ENCODE data around the gene ODF4. TPM values are rescaled to one million over a fixed set of nuclear protein-coding genes. Genes with fewer than 3 reads are reported as not detected.

ODF4 gene
- total RNA-seq, 1 experiment from 2014 or later: not detected

GRCh38 chr17:8320990-8321389 lies 18.6 kb upstream of the ODF4 start:
- no peak for TF ChIP-seq CTCF (conservative IDR thresholded peaks at IDR 0.05; ENCODE audit: low read depth, low read length)
- no peak for TF ChIP-seq EZH2 (IDR thresholded peaks at IDR 0.05; ENCODE audit: borderline replicate concordance, low read depth, low read length, poor library complexity, severe bottlenecking)
- Histone ChIP-seq H3K36me3 (ENCODE audit: insufficient read depth, low read length, poor library complexity, severe bottlenecking) (no peaks in the 10 kb centered on the region), H3K9me3 (ENCODE audit: low read depth, low read length, poor library complexity, severe bottlenecking) (no peaks in the 10 kb centered on the region), H3K4me3 (ENCODE audit: low read depth, low read length, poor library complexity, severe bottlenecking) (no peak overlapping the region), H3K27ac (ENCODE audit: low read depth, low read length, poor library complexity, severe bottlenecking) (no peak overlapping the region), H3K27me3 (replicated peaks; ENCODE audit: insufficient read depth, low read depth, low read length, poor library complexity) (peaks cover 7% of the 10 kb centered on the region), H3K4me1 (ENCODE audit: insufficient read depth, low read length, poor library complexity, severe bottlenecking) (no peaks in the 10 kb centered on the region)
- DNase-seq (ENCODE audit: low spot score): no peak
- POLR2A ChIA-PET (ENCODE audit: low non-redundant PET): no interaction called here
- CTCF ChIA-PET: interaction anchor here (0.6 kb wide), 1 partner anchor 227 kb away, joined by 3 read pairs; no protein-coding TSS in a partner anchor
- intact Hi-C loops (cut with micrococcal nuclease; ENCODE audit: unreplicated experiment): no loop called here
- no TSS peak for BruUV-seq (replicated peaks)

GRCh38 chr17:8322061-8322460 lies 17.6 kb upstream of the ODF4 start:
- Histone ChIP-seq H3K27ac (ENCODE audit: low read depth, low read length, poor library complexity, severe bottlenecking) (no peak overlapping the region), H3K27me3 (replicated peaks; ENCODE audit: insufficient read depth, low read depth, low read length, poor library complexity) (no peaks in the 10 kb centered on the region), H3K36me3 (ENCODE audit: insufficient read depth, low read length, poor library complexity, severe bottlenecking) (no peaks in the 10 kb centered on the region), H3K4me3 (ENCODE audit: low read depth, low read length, poor library complexity, severe bottlenecking) (no peak overlapping the region), H3K4me1 (ENCODE audit: insufficient read depth, low read length, poor library complexity, severe bottlenecking) (no peaks in the 10 kb centered on the region), H3K9me3 (ENCODE audit: low read depth, low read length, poor library complexity, severe bottlenecking) (no peaks in the 10 kb centered on the region)
- ChIA-PET POLR2A (ENCODE audit: low non-redundant PET) (no interaction called here), CTCF (no interaction called here)
- no TSS peak for BruUV-seq (replicated peaks)
- intact Hi-C loops (cut with micrococcal nuclease; ENCODE audit: unreplicated experiment): no loop called here
- TF ChIP-seq EZH2 (IDR thresholded peaks at IDR 0.05; ENCODE audit: borderline replicate concordance, low read depth, low read length, poor library complexity, severe bottlenecking) (no peak), CTCF (conservative IDR thresholded peaks at IDR 0.05; ENCODE audit: low read depth, low read length) (no peak)
- DNase-seq (ENCODE audit: low spot score): no peak

- TF ChIP-seq EZH2 (IDR thresholded peaks at IDR 0.05; ENCODE audit: borderline replicate concordance, low read depth, low read length, poor library complexity, severe bottlenecking): no peak
- no peak for TF ChIP-seq CTCF (conservative IDR thresholded peaks at IDR 0.05; ENCODE audit: low read depth, low read length)
- H3K36me3 ChIP-seq (ENCODE audit: insufficient read depth, low read length, poor library complexity, severe bottlenecking): no peaks in the 10 kb centered on the region
- DNase-seq (ENCODE audit: low spot score): no peak
- no TSS peak for BruUV-seq (replicated peaks)
- intact Hi-C loops (cut with micrococcal nuclease; ENCODE audit: unreplicated experiment): no loop called here
- ChIA-PET POLR2A (ENCODE audit: low non-redundant PET) (no interaction called here), CTCF (no interaction called here)
- no peaks in the 10 kb centered on the region for H3K4me1 ChIP-seq (ENCODE audit: insufficient read depth, low read length, poor library complexity, severe bottlenecking)
- H3K9me3 ChIP-seq (ENCODE audit: low read depth, low read length, poor library complexity, severe bottlenecking): no peaks in the 10 kb centered on the region
- no peak overlapping the region for H3K4me3 ChIP-seq (ENCODE audit: low read depth, low read length, poor library complexity, severe bottlenecking)
- H3K27me3 ChIP-seq (replicated peaks; ENCODE audit: insufficient read depth, low read depth, low read length, poor library complexity): no peaks in the 10 kb centered on the region
- no peak overlapping the region for H3K27ac ChIP-seq (ENCODE audit: low read depth, low read length, poor library complexity, severe bottlenecking)
Observed at GRCh38 chr17:8324132-8324531, 15.5 kb upstream of the ODF4 start.
